Lower leg skin (tissue), 3 donors: ENCODE data around the gene SPP2.

Experiments used
- POLR2A ChIP-seq, 2 donors: fragments of 450-650 bp; IDR thresholded peaks; one replicate each; pipeline ENCODE4 v1.6.1; 2016 to 2017; ENCODE audit warnings: antibody characterized with exemption in 2 of 2, mild to moderate bottlenecking in 1 of 2, moderate library complexity in 1 of 2
- TF ChIP-seq, protein P1 (sequence below), 3 donors: fragments of 450-650 bp; IDR thresholded peaks; one replicate each; pipeline ENCODE4 v1.5.1; 2016; ENCODE audit warnings: antibody characterized with exemption in 3 of 3, mild to moderate bottlenecking in 3 of 3, moderate library complexity in 2 of 3

DNA sequence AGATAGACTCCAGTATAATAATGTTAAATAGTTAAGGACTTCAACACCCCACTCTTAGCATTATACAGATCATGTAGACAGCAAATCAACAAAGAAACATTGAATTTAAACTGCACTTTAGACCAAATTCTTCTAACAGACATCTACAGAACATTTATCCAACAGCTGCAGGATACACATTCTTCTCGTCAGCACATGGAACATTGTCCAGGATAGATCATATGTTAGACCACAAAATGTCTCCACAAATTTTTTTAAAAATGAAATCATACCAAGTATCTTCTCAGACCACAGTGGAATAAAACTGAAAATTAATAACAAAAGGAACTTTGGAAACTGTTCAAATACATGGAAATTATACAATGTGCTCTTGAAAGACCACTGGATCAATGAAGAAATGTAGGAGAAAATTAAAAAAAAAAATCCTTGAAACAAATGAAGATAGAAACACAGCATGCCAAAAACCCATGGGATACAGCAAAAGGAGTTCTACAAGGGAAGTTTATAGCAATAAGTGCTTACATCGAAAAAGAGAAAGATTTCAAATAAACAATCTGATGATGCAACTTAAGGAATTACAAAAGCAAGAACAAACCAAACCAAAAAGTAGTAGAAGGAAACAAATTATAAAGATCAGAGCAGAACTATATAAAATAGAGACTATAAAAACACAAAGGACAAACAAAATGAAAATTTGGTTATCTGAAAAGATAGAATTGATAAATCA is 12.3 kb upstream of the SPP2 start:
- no peak for TF ChIP-seq POLR2A (IDR thresholded peaks at IDR 0.05)
- TF ChIP-seq, protein P1, sequence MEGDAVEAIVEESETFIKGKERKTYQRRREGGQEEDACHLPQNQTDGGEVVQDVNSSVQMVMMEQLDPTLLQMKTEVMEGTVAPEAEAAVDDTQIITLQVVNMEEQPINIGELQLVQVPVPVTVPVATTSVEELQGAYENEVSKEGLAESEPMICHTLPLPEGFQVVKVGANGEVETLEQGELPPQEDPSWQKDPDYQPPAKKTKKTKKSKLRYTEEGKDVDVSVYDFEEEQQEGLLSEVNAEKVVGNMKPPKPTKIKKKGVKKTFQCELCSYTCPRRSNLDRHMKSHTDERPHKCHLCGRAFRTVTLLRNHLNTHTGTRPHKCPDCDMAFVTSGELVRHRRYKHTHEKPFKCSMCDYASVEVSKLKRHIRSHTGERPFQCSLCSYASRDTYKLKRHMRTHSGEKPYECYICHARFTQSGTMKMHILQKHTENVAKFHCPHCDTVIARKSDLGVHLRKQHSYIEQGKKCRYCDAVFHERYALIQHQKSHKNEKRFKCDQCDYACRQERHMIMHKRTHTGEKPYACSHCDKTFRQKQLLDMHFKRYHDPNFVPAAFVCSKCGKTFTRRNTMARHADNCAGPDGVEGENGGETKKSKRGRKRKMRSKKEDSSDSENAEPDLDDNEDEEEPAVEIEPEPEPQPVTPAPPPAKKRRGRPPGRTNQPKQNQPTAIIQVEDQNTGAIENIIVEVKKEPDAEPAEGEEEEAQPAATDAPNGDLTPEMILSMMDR (IDR thresholded peaks at IDR 0.05): no peak
